Endothelial cell of umbilical vein (primary cell): ENCODE data around the gene SLFN5. TPM values are rescaled to one million over a fixed set of nuclear protein-coding genes. Genes with fewer than 3 reads are reported as not detected.

Experiments used
- BruUV-seq: library from RNA; stranded (reverse); fragments of 400-500 nt; replicated peaks from 2 replicates; lab custom pipeline; 2021; lab: Mats Ljungman, UMichigan
- CTCF ChIA-PET: fragments of 300-600, 350-600 bp; sonication (Branson Sonifier 250); formaldehyde crosslinking; loops from one replicate; lab custom pipeline; 2021; ENCODE audit warnings: antibody characterized with exemption, inconsistent platforms; lab: Charles Lee
- POLR2A ChIA-PET: fragments of 300-600, 350-600 bp; sonication (Branson Sonifier 250); formaldehyde crosslinking; loops from one replicate; lab custom pipeline; 2021; ENCODE audit warnings: antibody characterized with exemption, inconsistent platforms; lab: Charles Lee
- DNase-seq: peaks from one replicate; pipeline ENCODE4 v3.0.0-alpha.2; 2011; ENCODE audit warnings: low read depth, low spot score
- FAIRE-seq: peaks from 2 replicates; lab custom pipeline; 2011; peaks lifted over from hg19 to GRCh38; lab: Jason Lieb, UNC
- H2AFZ ChIP-seq: 2 replicates; pipeline ENCODE4 v1.6.0; 2012; ENCODE audit warnings: low read depth, low read length, control low read depth, inconsistent platforms
- H3K27ac ChIP-seq: 2 replicates; pipeline ENCODE4 v1.5.1; 2011; ENCODE audit warnings: low read depth, mild to moderate bottlenecking, control low read depth, low read length, moderate library complexity; ENCODE audit not compliant: insufficient read depth
- H3K27me3 ChIP-seq, 2 experiments: 2 replicates each; pipeline versions ENCODE4 v1.6.0 to v1.6.1; 2011; ENCODE audit warnings: low read length in 2 of 2, mixed read lengths in 1 of 2; ENCODE audit not compliant: control insufficient read depth in 2 of 2, insufficient read depth in 2 of 2
- H3K36me3 ChIP-seq, 2 experiments: 2 replicates in 1 of 2; 3 replicates in 1 of 2; pipeline ENCODE4 v1.5.1; 2011; ENCODE audit warnings: low read length in 2 of 2, mild to moderate bottlenecking in 1 of 2, moderate library complexity in 1 of 2; ENCODE audit not compliant: control insufficient read depth in 2 of 2, insufficient read depth in 2 of 2; ENCODE audit errors: extremely low read depth in 1 of 2
- H3K4me1 ChIP-seq: 3 replicates; pipeline ENCODE4 v1.5.1; 2011; ENCODE audit warnings: mild to moderate bottlenecking, low read length; ENCODE audit not compliant: control insufficient read depth, insufficient read depth; ENCODE audit errors: extremely low read depth
- H3K4me2 ChIP-seq: 2 replicates; pipeline ENCODE4 v1.6.1; 2011; ENCODE audit warnings: low read length, control low read depth, mixed read lengths; ENCODE audit not compliant: insufficient read depth
- H3K4me3 ChIP-seq, 3 experiments: fragments of 200-600 bp in 1 of 3; sonication (generic), shearing (Covaris generic) in 1 of 3; replicated peaks in 1 of 3; 2 replicates each; pipeline ENCODE4 v1.5.1; 2011 to 2016; ENCODE audit warnings: control low read depth in 3 of 3, low read length in 3 of 3, mild to moderate bottlenecking in 2 of 3, inconsistent platforms in 1 of 3, low read depth in 1 of 3, moderate library complexity in 1 of 3; ENCODE audit not compliant: insufficient read depth in 1 of 3
- H3K79me2 ChIP-seq: 2 replicates; pipeline ENCODE4 v1.6.0; 2012; ENCODE audit warnings: low read length, inconsistent platforms; ENCODE audit not compliant: control insufficient read depth, insufficient read depth
- H3K9ac ChIP-seq: replicated peaks from 2 replicates; pipeline ENCODE3; 2011; ENCODE audit warnings: low read length, control low read depth; ENCODE audit not compliant: insufficient read depth; ENCODE audit errors: extremely low read depth
- H3K9me1 ChIP-seq: replicated peaks from 3 replicates; pipeline ENCODE4 v1.6.0; 2011; ENCODE audit warnings: mild to moderate bottlenecking, low read length; ENCODE audit not compliant: control insufficient read depth, insufficient read depth; ENCODE audit errors: extremely low read depth
- H3K9me3 ChIP-seq: replicated peaks from 2 replicates; pipeline ENCODE4 v1.5.1; 2012; ENCODE audit warnings: low read length, inconsistent platforms; ENCODE audit not compliant: control insufficient read depth, insufficient read depth
- H4K20me1 ChIP-seq: replicated peaks from 2 replicates; pipeline ENCODE3; 2011; ENCODE audit warnings: mild to moderate bottlenecking, low read length; ENCODE audit not compliant: control insufficient read depth, insufficient read depth; ENCODE audit errors: extremely low read depth
- EZH2 ChIP-seq: IDR thresholded peaks from 2 replicates; pipeline ENCODE4 v1.6.1; 2012; ENCODE audit warnings: borderline replicate concordance, low read depth, mild to moderate bottlenecking, moderate library complexity, low read length, inconsistent platforms; ENCODE audit not compliant: severe bottlenecking
- FOS ChIP-seq: IDR thresholded peaks from 2 replicates; pipeline ENCODE4 v1.6.1; 2011; ENCODE audit warnings: mild to moderate bottlenecking, low read length, moderate library complexity, borderline replicate concordance; ENCODE audit not compliant: insufficient read depth
- GATA2 ChIP-seq: IDR thresholded peaks from 2 replicates; pipeline ENCODE4 v1.7.0; 2011; ENCODE audit warnings: low read depth, mild to moderate bottlenecking, moderate library complexity, mixed read lengths, low read length; ENCODE audit not compliant: insufficient read length, insufficient read depth
- JUN ChIP-seq: IDR thresholded peaks from 2 replicates; pipeline ENCODE4 v1.6.1; 2011; ENCODE audit warnings: borderline replicate concordance, low read depth; ENCODE audit not compliant: insufficient read length, insufficient read depth
- MYC ChIP-seq: IDR thresholded peaks from one replicate; pipeline ENCODE4 v1.6.1; 2011; ENCODE audit warnings: mild to moderate bottlenecking, low read depth, low read length
- POLR2A ChIP-seq: IDR thresholded peaks from 2 replicates; pipeline ENCODE4 v1.6.1; 2012; ENCODE audit warnings: low read depth, mild to moderate bottlenecking, control low read depth, low read length
- POLR2AphosphoS5 ChIP-seq: IDR thresholded peaks from 2 replicates; pipeline ENCODE4 v1.6.1; 2012; ENCODE audit warnings: low read depth, mild to moderate bottlenecking, control low read depth, low read length, moderate library complexity; ENCODE audit not compliant: insufficient read depth
- dilution Hi-C: fragments of 300-500 bp; cut with MboI; formaldehyde crosslinking; loops from one replicate; pipeline ENCODE4 v1.15.0; 2019; ENCODE audit warnings: low sequenced_read_pairs; ENCODE audit not compliant: extremely low pct_ligation_motif_present
- intact Hi-C: fragments of 100-400 bp; cut with micrococcal nuclease; formaldehyde crosslinking; loops from one replicate; pipeline ENCODE4 v1.10.0; 2022
- polyA plus RNA-seq, 4 experiments: library from polyadenylated mRNA; depleted of rRNA in 3 of 4; stranded (reverse) in 3 of 4; unstranded in 1 of 4; fragments of >200 nt; gene quantifications; 2 replicates each; pipeline versions ENCODE4 v1.2.1 to v1.2.3, GENCODE V29; 2011 to 2012; ENCODE audit warnings: missing spikeins in 1 of 4
- total RNA-seq: library from RNA; stranded (reverse); gene quantifications from 2 replicates; pipeline ENCODE4 v1.2.3, GENCODE V29; 2021
- TF ChIP-seq, protein P1 (sequence below): IDR thresholded peaks from 2 replicates; pipeline ENCODE4 v1.6.1; 2011; ENCODE audit not compliant: insufficient read depth, insufficient read length
- TF ChIP-seq, protein P2 (sequence below), 2 donors: IDR thresholded peaks; 1 replicate in 1 of 2; 2 replicates in 1 of 2; pipeline ENCODE4 v1.5.1; 2011; ENCODE audit warnings: low read length in 2 of 2, mild to moderate bottlenecking in 2 of 2, moderate library complexity in 2 of 2, control low read depth in 1 of 2, inconsistent platforms in 1 of 2, low read depth in 1 of 2; ENCODE audit not compliant: insufficient read depth in 1 of 2; ENCODE audit errors: extremely low read depth in 1 of 2

SLFN5 gene
- total and polyA plus RNA-seq, 2 donors (not counting 3 experiments of a cell fraction or from before 2014, with no cell fraction given), result 4.5 to 24.2 TPM

DNA sequence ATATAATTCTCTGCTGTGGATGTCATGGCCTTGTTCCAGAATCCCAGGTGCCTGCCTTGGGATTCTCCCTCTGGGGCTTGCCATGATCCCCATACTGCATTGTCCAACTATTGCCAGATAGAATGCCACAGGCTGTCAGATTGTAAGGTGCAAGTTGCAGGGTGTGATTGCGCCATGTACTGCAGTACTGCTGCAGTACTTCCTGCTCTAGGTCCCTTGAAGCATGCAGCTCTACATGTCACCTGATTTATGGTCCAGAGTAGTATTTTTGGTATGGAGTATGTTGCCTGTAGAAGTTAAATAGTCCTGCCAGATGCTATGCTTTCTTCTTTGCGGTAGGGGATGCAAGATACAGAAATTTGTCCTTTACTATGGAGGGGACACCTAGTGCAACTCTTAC is 7.0 kb upstream of the SLFN5 start:
- no TSS peak for BruUV-seq
- Histone ChIP-seq H3K9me3 (no peaks in the 10 kb centered on the region), H3K9ac (no peak overlapping the region), H3K4me3 (no peak overlapping the region), H4K20me1 (no peaks in the 10 kb centered on the region), H3K27ac (no peak overlapping the region), H3K79me2 (no peaks in the 10 kb centered on the region), H2AFZ (no peak overlapping the region), H3K4me2 (no peak overlapping the region), H3K4me1 (no peaks in the 10 kb centered on the region), H3K36me3 (no peaks in the 10 kb centered on the region), H3K27me3 (peaks cover 12 to 34% of the 10 kb centered on the region in 2 experiments), H3K9me1 (no peaks in the 10 kb centered on the region)
- no peak for FAIRE-seq
- dilution Hi-C loops (no loop called here), intact Hi-C loops (no loop called here)
- ChIA-PET CTCF (no interaction called here), POLR2A (no interaction called here)
- DNase-seq, result no peak
- no peak for TF ChIP-seq FOS
- TF ChIP-seq JUN, result no peak
- no peak for TF ChIP-seq POLR2A
- TF ChIP-seq MYC, result no peak
- TF ChIP-seq, protein P1, sequence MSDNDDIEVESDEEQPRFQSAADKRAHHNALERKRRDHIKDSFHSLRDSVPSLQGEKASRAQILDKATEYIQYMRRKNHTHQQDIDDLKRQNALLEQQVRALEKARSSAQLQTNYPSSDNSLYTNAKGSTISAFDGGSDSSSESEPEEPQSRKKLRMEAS, result no peak

DNA sequence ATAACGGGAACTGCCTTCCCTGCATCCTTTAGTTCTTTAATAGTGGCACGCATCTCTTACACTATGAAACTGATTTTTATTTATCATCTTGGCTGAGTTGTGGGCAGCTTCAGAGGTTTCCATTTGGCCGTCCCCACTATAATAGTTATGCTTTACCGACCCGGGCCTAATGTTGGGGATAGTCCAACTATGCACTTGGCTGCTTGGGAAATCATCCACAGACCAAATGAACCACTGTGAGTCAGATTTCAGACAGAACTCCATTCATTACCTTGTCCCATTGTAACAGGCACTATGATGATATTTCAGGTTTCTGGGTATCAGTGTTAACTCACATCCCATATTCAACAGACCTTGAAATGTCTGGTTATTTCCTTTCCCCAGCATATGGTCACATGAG is 6.1 kb upstream of the SLFN5 start:
- Histone ChIP-seq H3K4me2 (no peak overlapping the region), H3K27ac (no peak overlapping the region), H3K9me1 (no peaks in the 10 kb centered on the region), H3K27me3 (peaks cover 8 to 33% of the 10 kb centered on the region in 2 experiments), H4K20me1 (no peaks in the 10 kb centered on the region), H3K36me3 (no peaks in the 10 kb centered on the region), H3K9me3 (no peaks in the 10 kb centered on the region), H3K4me1 (no peaks in the 10 kb centered on the region), H3K79me2 (no peaks in the 10 kb centered on the region), H2AFZ (no peak overlapping the region), H3K9ac (no peak overlapping the region), H3K4me3 (no peak overlapping the region)
- no TSS peak for BruUV-seq
- dilution Hi-C loops, result no loop called here
- CTCF ChIA-PET, result interaction anchor here (1.2 kb wide), 1 partner anchor 76 kb away, joined by 3 read pairs; no protein-coding TSS in a partner anchor
- FAIRE-seq (no peak), DNase-seq (no peak)
- TF ChIP-seq, protein P1, result no peak
- TF ChIP-seq EZH2 (no peak), GATA2 (no peak), POLR2A (no peak), FOS (no peak), POLR2AphosphoS5 (no peak), JUN (no peak), MYC (no peak)
- TF ChIP-seq, protein P2, sequence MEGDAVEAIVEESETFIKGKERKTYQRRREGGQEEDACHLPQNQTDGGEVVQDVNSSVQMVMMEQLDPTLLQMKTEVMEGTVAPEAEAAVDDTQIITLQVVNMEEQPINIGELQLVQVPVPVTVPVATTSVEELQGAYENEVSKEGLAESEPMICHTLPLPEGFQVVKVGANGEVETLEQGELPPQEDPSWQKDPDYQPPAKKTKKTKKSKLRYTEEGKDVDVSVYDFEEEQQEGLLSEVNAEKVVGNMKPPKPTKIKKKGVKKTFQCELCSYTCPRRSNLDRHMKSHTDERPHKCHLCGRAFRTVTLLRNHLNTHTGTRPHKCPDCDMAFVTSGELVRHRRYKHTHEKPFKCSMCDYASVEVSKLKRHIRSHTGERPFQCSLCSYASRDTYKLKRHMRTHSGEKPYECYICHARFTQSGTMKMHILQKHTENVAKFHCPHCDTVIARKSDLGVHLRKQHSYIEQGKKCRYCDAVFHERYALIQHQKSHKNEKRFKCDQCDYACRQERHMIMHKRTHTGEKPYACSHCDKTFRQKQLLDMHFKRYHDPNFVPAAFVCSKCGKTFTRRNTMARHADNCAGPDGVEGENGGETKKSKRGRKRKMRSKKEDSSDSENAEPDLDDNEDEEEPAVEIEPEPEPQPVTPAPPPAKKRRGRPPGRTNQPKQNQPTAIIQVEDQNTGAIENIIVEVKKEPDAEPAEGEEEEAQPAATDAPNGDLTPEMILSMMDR (IDR thresholded peaks at IDR 0.05; ENCODE audit: extremely low read depth in 1 of 2, insufficient read depth in 1 of 2, low read depth in 1 of 2, low read length in 2 of 2), result no peak
- POLR2A ChIA-PET, result no interaction called here
- intact Hi-C loops, result no loop called here
